Measurements from ENCODE around the gene SUN2.
A peak's percentile ranks its signal among the peaks of the same experiment; 100 is the strongest.

The SUN2 gene

DNA sequence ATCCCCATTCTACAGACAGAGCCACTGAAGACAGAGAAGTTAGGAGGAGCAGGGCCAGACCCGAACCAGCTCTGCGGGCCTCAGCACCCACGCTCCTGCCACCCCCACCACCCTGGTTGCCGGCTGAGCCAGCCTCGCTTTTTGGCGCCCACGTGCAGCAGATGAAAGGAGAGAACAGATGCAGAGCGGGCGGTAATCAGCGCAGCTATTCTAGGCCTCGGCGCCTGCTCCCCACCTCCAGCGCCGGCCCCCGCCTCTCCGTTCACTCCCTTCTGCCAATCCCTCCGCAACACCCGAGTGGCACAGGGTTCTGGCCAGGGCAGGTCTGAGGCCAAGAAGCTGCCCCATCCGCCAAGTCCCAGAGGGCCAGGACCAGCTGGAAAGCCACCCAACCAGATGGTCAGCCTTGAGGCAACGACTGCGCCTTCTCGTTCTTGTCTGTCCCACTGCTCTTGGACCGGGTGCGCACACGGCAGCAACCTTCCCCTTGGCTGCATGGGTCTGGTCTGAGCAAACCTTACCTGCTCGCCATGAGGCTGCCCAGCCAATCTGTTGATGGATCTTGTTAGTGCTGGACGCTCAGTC, 21.4 kb upstream of the SUN2 start:
- no peak for DNase-seq

DNA sequence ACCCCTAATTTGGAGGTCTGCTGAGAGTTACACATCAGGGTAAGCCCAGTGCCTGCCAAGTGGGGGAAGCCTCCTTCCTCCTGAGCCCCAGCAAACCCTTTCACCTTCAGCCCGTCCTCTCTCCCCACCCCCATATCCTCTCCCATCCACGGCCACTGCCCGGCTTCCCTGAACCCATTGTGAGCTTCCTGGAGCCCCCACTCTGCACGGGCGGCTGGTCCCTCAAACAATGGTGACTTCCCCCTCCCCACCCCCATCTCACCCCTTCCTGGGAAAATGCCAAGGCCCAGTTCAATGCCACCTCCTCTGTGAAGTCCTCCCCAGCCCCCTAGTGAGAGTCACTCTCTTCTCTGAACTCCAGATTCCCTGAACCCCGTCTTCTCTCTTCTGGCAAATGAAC, 20.3 kb upstream of the SUN2 start:
- DNase-seq, result no peak

DNA sequence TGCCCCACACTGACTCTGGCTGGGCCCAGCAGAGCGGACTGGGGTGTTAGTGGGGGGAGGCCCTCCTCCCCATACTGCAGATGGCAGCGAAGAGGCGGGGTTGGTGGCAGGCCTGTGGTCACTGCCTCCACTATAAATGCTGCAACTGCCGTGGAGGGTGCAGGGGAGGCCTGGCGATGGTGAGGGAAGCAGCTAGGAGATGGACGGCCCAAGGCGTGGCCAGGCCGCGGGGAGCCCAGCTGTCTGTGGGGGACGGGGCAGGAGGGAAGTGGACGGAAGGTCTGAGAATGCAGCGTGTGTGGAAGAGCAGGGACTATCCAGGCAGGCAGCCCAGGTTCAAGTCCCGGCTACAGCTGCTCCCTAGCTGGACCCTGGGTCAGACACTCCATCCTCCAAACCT, 19.9 kb upstream of the SUN2 start:
- no peak for DNase-seq

DNA sequence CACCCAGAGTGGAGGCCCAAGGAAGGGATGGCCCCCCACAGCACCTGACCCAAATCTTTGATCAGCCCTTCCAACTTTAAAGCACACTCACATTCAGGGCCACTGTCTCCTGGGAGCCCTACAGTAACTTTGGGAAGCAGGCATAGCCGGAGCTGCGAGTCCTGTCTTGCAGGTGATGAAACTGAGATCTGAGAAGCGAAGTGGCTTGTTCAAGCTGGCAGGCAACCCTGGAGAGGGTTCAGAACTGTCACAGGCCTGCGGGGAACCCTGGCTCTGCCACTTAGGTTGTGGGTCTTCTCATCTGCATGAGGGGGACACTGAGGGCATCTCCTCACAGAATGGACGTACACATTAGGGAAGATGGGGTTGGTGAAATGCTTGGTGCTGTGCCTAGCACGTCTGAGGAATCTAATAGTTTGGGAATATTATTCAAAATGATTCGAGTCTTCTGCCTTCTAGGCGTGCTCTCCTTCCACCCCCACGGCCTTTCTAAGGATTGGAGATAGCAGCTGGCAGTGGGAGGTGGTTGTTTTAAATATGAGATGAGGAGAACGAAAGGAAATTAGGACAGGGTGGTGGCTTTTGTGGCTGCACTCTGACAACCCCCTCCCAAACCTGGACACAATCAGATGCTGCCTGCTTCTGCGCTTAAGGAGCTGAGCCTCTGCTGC, 18.8 kb upstream of the SUN2 start:
- DNase-seq, result no peak

DNA sequence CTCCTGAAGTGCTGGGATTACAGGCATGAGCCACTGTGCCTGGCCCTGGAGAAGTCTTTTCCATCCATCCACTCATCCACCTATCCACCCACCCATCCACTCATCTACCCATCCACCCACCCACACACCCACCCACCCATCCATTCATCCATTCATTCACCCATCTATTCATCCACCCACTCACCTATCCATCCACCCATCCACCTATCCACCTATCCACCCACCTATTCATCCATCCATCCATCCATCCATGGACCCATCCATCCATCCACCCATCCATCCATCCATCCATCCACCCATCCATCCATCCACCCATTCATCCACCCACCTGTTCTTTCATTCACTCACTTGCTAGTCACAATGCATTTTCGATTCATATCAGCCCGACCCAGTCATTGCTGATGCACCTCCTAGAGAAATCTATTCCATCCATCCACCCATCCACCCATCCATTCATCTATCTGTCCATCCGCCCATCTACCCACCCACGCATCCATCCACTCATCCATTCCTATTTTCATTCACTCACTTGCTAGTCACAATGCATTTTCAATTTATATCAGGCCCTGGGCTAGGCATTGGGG, 17.7 kb upstream of the SUN2 start:
- DNase-seq, result no peak

DNA sequence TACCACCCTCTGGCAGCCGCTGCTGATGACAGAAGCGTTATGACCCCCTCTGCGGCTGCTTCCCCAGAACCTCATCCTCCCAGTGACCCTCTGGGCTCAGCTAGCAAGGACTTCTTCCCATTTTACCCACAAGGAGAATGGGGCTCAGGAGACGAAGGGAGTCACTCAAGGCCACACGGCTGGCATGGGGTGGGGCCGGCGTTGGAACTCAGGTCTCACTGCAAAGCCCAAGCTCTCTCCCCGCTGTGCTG, 16.8 kb upstream of the SUN2 start:
- no peak for DNase-seq

DNA sequence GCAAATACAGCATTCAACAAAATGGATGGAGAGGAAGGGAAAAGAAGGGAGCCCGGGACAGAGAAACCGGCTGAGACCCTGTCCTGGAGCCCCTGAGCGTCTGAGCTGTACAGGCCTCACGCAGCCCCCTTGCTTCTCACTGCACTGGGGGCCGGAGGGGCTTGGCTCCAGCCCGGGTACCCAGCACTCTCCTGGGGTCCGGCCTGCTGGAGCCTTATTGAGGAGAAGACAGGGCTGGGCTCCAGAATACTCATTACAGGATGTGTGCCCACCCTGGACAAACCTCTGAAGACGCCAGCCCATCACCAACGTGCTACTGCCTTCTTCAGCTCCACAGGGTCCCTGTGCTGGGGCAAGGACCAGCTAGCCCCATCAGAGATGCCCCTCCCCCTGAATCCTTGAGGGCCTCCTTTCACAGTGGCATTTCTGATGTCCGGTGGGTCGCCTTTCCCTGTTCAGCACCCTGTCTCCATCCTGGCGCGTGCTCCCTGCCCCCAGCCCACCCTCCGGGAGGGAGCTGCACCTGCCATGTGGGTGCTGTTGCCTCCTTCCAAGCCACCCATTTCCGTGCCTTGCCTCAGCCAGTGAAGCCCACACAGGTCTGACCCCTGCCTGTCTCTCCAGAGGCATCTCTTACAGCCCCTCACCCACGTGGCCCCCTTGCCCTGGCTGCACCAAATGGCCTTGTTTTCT, 14.6 kb upstream of the SUN2 start:
- no peak for DNase-seq

DNA sequence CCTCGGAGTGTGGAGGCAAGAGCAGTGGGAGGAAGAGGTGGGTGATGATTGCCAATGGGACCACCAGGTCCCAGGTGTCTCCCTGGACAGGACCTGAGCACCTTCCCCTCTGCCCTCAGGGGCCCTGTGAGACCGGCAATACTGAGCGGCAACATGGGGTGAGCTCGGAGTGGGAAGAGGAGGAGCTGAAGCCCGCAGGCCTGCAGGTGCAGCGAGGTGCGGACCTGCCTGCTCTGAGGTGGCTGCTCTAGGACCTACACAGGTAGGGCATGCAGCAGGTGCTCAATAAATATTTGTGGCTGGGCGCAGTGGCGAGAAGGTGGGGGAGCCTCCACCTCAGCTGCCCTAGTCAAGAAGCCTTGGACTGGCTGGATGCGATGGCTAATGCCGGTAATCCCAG, 12.2 kb upstream of the SUN2 start:
- no peak for DNase-seq

DNA sequence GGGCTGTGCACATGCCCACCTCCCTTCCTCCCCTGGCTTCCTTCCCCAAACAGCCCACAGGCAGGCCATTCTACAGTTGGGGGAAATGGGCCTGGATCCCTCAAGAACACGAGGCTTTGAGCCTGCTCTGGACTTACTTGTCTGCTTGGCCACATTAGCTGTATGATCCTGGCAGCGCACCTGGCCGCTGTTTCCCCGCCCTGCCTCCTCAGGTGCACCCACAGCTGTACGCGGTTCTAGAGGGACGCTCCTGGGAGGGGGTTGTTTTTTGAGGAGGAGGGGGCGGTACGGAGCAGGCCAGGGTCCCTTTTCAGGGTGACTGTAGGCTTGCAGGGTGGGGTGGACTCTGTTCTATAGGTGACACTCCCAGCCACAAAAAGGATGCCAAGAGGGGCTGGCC, 11.5 kb upstream of the SUN2 start:
- DNase-seq, result no peak

DNA sequence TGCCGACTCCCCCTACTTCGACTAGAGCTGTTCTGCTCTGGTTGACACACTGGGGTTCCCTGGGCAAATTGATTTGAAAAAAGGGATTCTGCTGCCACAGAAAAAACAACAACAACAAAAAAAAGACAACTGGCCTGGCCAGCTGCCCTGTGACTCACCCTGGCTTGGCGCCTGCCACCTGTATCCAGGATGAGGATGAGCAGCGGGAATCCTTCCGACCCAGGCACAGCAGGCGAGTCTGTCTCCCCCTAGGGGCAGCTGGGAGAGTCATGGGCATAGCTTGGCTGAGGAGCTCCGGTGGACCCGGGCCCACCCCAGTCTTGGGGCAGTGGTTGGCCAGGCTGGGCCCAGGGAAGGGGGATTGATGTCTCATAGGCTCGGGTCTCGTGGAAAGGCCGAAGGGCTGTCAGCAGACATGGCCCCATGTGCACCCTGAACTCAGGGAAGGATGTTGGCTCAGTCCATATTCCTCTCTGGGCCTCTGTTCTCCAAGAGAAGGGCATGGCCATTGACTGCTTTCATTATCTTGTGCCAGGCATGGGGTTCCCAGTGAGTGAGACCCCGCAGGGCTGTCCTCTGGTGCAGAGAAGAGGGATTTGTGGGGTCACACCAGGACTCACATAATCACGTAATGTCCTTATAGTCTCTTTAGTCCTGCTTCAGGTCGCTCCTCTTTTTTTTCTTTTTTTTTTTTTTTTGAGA, 10.4 kb upstream of the SUN2 start:
- DNase-seq, result peak; percentile 61

DNA sequence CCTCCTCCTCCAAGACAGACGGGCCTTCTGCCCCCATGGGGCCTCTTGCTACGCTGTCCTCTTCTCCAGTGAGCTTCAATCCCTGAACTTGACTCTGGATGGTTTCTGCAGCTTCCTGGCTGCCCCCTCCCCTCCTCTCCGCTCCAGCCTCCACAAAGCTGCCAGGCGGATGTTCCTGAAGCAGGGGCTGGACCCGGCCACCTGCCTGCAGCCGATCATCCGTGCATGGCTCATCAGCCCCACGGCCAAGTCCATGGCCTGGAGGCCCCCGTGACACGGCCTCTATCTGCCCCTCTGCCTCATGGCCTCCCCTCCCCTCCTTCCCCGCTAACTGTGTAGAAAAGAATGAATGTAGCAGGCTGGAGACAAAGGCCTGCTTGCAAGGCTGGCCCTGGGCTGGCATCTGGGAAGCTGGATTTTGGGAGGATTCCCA, 6.8 kb upstream of the SUN2 start:
- no peak for DNase-seq

DNA sequence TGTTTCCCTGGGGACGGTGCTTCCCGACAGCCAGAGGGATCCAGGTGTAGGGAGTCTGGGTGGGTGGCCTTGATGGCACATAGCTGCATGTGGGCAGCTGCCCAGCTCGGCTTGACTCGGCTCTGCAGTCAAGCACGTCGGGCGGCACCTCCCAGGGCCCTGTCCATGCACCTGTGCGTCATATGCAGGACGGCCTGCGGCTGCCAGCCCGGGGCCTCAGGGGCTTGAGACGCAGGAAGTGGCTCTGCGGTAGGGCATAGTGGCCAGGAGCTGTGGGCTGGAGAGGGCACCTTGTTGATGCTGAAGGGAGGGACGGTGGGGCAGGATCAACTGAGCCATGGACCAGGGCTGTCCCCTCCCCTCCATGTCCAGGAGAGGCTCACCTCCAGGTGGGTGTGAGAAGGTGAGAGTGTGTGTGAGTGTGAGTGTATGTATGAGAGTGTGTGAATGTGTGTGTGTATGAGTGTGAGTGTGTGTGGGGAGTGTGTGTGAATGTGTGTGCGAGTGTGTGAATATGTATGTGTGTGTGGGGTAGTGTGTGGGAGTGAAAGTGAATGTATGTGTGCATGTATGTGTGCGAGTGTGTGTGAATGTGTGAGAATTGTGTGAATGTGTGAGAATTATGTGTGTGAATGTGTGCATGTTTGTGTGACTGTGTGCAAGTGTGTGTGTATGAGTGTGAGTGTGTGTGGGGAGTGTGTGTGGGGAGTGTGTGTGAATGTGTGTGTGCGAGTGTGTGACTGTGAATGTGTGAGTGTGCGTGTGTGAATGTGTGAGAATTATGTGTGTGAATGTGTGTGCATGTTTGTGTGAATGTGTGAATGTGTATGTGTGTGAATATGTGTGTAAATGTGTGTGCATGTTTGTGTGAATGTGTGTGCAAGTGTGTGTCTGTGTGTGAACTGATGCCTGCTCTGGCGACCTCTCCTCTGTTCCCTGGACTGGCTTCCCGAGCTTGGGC, 5.7 kb upstream of the SUN2 start:
- no peak for DNase-seq

DNA sequence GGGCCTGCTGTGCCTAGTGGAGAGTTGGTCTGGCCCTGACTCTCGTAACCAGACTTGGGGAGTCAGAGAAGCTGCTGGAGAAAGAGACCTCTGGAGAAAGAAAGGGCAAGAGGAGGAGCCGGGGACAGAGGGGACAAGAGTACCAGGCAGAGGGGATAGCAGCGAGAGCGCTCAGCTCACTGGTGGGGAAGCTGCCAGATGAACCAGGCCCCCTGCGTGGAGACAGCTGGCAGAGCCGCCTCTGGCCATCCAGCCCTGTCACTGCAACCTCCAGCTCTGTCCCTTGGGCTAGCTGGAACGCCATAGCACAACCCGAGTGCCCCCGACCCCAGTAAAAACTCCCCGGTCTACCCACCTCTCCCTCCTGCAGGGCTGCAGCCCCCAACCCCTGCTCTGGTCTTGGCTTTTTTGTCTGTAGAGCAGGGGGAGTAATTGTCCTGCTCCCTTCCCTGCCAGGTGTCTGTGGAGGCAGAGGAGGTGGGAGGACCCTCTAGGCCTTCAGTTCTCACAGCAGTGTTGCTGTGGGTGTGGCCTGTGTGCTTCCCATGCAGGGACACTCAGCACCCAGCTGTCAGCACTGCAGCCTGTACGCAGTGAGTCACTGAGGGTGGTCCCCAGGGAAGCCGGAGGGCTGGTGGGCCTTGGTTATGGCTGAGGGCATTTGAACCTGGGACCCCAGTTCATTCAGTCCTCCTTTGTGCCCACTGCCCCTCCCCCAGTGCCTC, 4.8 kb upstream of the SUN2 start:
- no peak for DNase-seq

DNA sequence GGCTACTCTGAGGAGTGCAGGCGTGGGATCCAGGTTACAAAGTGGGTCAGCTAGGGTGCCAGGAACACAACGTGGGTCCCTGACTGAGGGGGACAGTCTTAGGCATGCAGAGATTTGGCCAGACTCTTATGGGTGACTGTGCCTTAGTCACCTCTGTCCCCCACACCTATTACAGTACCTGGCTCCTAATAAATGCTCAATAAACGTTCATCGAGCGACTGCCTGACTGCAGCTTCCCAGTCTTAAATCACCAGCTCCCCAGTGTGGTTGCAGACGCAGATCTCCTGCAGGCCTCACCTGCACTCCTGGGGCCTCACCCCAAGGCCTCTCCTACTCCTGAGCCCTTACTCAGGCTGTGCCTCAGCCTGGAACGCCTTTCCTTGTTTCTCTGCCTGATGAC, 3.2 kb upstream of the SUN2 start:
- DNase-seq, result no peak

DNA sequence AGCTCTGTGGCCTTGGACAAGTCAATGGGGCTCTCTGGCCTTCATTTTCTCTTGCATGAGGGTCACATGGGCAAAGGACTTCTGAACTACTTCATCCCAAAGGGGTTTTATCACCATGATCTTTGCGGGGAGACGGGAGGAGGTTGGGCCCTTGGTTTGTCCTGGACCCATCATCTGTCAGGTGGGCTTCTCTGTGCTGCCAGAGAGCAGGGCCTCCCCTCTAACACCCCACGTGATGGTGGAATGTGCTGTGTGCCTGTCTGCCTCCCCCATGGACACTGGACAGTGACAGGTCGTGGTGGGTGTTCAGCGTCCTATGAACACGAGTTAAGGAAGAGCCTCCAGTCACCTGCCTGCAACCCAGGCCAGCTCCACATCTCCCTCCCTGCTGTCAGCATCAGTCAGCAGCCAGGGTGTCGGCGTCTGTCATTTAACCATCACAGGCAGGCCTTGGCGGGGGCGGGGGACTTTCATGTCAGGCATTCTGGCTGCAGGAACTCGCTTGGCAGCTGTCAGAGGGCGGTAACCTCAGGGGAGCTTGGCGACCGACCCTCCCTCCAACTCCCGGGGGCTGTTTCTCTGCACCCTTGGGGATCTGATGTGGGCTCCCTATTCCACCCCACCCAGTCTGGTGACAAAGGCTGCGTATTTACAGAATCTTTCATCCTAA, 2.6 kb upstream of the SUN2 start:
- DNase-seq, result no peak

DNA sequence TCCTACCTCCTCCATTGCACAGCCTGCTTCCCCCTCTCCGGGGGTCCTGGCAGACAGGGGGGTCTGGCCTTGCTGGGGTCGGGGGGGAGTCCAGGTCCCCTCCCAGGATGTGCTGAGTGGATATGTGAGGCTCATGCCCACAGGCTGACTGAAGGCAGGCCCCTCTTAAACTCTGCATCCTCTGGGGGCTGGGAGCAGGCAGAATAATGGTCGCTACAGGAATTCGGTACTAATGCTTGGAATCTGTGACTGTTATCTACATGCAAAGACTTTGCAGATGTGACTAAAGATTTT, 1.6 kb upstream of the SUN2 start:
- no peak for DNase-seq

DNA sequence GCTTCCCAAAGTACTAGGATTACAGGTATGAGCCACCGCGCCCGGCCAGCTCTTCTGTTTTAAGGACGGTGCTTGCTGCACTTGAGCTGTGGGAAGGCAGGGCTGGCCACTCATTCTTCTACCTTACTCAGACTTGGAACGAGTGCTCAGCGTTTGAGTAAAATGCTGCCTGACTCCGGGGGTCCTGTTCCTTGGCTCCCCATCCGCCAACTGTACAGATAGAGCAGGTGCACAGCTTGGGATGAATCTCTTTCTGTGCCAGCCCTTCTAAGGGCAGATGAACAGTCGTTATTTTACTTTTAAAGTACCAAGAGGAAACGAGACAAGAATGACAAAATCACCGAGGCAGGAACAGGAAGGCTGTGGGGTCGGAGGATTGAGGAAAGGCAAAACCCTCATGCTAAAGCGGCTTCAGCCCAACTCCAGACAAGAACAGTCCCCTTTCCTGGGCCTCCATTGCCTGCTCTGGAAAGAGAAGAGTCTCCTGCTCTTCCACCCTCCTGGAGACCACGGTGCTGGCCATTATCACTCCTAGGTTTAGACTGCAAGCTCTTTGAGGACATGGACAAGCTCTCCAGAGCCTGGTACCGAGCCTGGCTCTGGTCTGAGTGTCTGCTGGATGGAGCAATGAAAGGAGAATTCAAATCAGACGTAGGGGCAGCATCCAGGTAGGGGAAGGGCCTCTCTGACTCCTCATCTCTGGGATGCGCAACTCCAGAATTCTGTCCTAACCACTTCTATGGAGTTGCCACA, 1.1 kb upstream of the SUN2 start:
- no peak for DNase-seq

DNA sequence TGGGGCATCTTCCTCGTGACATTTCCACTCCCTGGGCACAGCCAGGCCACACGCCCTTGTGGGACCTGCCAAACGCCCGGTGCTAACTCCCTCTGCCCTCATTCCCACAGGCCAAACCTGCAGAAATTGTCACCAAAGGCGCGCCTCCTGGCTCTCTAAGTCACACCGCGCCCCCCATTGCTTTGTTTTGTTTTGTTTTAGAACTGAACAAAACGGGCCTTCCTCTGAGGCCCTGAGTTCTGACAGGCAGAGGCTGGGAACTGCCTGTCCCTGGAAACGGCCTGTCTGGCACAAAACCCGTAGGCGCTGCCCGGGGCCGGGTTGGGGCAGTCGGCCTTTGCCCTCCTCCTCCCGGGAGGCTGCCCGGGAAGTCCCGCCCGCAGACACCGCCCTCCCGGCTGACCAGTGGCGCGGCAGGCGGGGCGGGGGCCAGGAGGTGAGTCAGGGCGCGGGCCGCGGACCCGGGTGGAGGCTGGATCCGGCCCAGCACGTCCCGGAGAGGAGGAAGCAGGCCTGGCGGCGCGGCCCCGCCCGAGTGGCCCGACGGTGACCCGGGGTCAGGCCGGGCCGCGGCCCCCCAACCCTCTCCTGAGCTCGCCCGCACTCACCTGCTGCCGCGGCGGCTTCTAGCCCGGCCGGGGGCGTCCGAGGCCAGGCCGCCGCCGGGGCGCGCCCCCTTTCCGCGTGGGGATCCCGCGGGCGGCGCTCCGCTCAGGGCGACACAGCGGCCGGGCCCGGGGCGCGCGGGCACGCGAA, 465 bp downstream of the SUN2 start:
- DNase-seq, result no peak

DNA sequence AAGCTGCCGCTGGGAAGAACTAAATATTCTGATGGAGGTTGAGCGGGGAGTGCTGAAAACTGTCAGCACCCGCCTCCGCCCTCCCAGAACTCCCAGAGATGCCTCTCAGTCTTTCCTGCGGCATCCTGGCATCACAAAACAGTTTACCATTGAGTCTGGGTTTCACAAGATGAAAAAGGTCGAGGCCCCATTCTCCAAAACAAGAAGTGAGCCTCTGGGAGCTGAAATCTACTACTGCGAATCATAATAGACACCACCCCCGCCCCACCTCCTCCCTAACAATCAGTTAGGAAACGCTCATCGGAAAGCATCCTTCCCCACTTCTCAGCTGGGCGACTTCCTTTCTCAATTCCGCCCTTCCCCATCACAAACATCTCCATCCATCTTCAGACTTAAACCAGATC, 1.0 kb downstream of the SUN2 start:
- DNase-seq, result no peak
